Ishikawa (cell line): ENCODE results near the gene KIRREL3.

Experiments
- CEBPB ChIP-seq: IDR thresholded peaks from 2 replicates; pipeline ENCODE4 v1.6.1; 2012
- CREB1 ChIP-seq: IDR thresholded peaks from 2 replicates; pipeline ENCODE4 v1.6.1; 2012; ENCODE audit warnings: low read depth
- EGR1 ChIP-seq: IDR thresholded peaks from 2 replicates; pipeline ENCODE4 v1.6.1; 2012
- EP300 ChIP-seq: IDR thresholded peaks from 2 replicates; pipeline ENCODE4 v1.6.1; 2012; ENCODE audit warnings: borderline replicate concordance
- NFIC ChIP-seq: IDR thresholded peaks from 2 replicates; pipeline ENCODE4 v1.6.1; 2012
- RAD21 ChIP-seq: IDR thresholded peaks from 2 replicates; pipeline ENCODE4 v1.6.1; 2012; ENCODE audit warnings: low read depth
- TAF1 ChIP-seq: IDR thresholded peaks from 2 replicates; pipeline ENCODE4 v1.6.1; 2012; ENCODE audit warnings: low read depth, mild to moderate bottlenecking
- ZBTB7A ChIP-seq: IDR thresholded peaks from 2 replicates; pipeline ENCODE4 v1.6.1; 2012; ENCODE audit warnings: low read depth
- TF ChIP-seq, protein P1 (sequence below): IDR thresholded peaks from 2 replicates; pipeline ENCODE4 v1.6.1; 2012; ENCODE audit warnings: low read depth, mild to moderate bottlenecking

- no peak for TF ChIP-seq EGR1
- TF ChIP-seq TAF1, result no peak
- TF ChIP-seq NFIC, result no peak
- TF ChIP-seq, protein P1, sequence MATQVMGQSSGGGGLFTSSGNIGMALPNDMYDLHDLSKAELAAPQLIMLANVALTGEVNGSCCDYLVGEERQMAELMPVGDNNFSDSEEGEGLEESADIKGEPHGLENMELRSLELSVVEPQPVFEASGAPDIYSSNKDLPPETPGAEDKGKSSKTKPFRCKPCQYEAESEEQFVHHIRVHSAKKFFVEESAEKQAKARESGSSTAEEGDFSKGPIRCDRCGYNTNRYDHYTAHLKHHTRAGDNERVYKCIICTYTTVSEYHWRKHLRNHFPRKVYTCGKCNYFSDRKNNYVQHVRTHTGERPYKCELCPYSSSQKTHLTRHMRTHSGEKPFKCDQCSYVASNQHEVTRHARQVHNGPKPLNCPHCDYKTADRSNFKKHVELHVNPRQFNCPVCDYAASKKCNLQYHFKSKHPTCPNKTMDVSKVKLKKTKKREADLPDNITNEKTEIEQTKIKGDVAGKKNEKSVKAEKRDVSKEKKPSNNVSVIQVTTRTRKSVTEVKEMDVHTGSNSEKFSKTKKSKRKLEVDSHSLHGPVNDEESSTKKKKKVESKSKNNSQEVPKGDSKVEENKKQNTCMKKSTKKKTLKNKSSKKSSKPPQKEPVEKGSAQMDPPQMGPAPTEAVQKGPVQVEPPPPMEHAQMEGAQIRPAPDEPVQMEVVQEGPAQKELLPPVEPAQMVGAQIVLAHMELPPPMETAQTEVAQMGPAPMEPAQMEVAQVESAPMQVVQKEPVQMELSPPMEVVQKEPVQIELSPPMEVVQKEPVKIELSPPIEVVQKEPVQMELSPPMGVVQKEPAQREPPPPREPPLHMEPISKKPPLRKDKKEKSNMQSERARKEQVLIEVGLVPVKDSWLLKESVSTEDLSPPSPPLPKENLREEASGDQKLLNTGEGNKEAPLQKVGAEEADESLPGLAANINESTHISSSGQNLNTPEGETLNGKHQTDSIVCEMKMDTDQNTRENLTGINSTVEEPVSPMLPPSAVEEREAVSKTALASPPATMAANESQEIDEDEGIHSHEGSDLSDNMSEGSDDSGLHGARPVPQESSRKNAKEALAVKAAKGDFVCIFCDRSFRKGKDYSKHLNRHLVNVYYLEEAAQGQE, result no peak
- no peak for TF ChIP-seq CEBPB
- TF ChIP-seq EP300, result no peak
- TF ChIP-seq CREB1, result no peak
- TF ChIP-seq RAD21, result no peak
- TF ChIP-seq ZBTB7A, result no peak
Observed at GRCh38 chr11:126416542-126417090, 584.0 kb downstream of the KIRREL3 start.
